Ovary (tissue), 9 donors: ENCODE data around the gene FBXW7. TPM values are rescaled to one million over a fixed set of nuclear protein-coding genes. Genes with fewer than 3 reads are reported as not detected.

Experiments
- DNase-seq, 5 donors: peaks; one replicate each; pipeline ENCODE4 v3.0.0-alpha.2; 2019 to 2020
- H3K27ac ChIP-seq, 2 donors: fragments of 200-600 bp; one replicate each; pipeline versions ENCODE4 v1.5.1 to v1.8.0; 2019 to 2022
- H3K27me3 ChIP-seq: fragments of 200-600 bp; one replicate; pipeline ENCODE4 v1.8.0; 2022
- H3K36me3 ChIP-seq: fragments of 200-600 bp; sonication (generic); one replicate; pipeline ENCODE4 v1.5.1; 2019
- H3K4me1 ChIP-seq: one replicate; pipeline ENCODE4 v1.8.1; 2013; ENCODE audit warnings: mild to moderate bottlenecking, moderate library complexity; ENCODE audit not compliant: insufficient read depth
- H3K4me3 ChIP-seq: fragments of 200-600 bp; sonication (generic); one replicate; pipeline ENCODE4 v1.5.1; 2017
- H3K9me3 ChIP-seq, 2 donors: fragments of 200-600 bp in 1 of 2; sonication (generic) in 1 of 2; one replicate each; pipeline versions ENCODE4 v1.5.1 to v1.8.1; 2013 to 2019; ENCODE audit warnings: mild to moderate bottlenecking in 1 of 2, moderate library complexity in 1 of 2
- EP300 ChIP-seq: sonication (generic); formaldehyde crosslinking; IDR thresholded peaks from one replicate; pipeline ENCODE4 v1.6.1; 2017; ENCODE audit warnings: antibody characterized with exemption
- POLR2A ChIP-seq: fragments of 450-650 bp; IDR thresholded peaks from one replicate; pipeline ENCODE4 v1.6.1; 2017; ENCODE audit warnings: antibody characterized with exemption, mild to moderate bottlenecking, moderate library complexity
- WGBS, 3 donors: extraction: QIAGEN DNeasy Blood & Tissue Kit in 1 of 3; methylation state at CpG; one replicate each; pipeline versions ENCODE4 v1.1.5 to v1.1.7; 2013 to 2017; 5-methylcytosine and 5-hydroxymethylcytosine counted together
- intact Hi-C, 4 donors: fragments of 100-400 bp; cut with DNase I; formaldehyde crosslinking; loops; one replicate each; pipeline versions ENCODE4 v1.11.0 to v1.15.1; 2022 to 2023
- polyA plus RNA-seq, 2 donors: library from polyadenylated mRNA; stranded (reverse); fragments of 200-250 nt in 1 of 2; fragments of 350-450 nt in 1 of 2; fragmentation: Illumina TruSeq in 1 of 2; extraction: RNeasy Lipid Tissue Mini Kit (QIAGEN cat#74804) in 1 of 2; gene quantifications; one replicate each; pipeline ENCODE4 v1.2.3, GENCODE V29; 2013 to 2014
- total RNA-seq, 7 donors: library from RNA; depleted of rRNA in 2 of 7; stranded (reverse); fragments of >200 nt in 2 of 7; fragmentation: NEBNext Ultra II Directional in 3 of 7; extraction: Animal tissue kit (Norgen Biotek cat#: 25700) in 3 of 7; gene quantifications; one replicate each; pipeline versions ENCODE4 v1.1.0 to v1.2.4, GENCODE V29; 2016 to 2023
- TF ChIP-seq, protein P1 (sequence below), 3 donors: fragments of 450-650 bp in 2 of 3; fragments of 200-600 bp in 1 of 3; IDR thresholded peaks; one replicate each; pipeline versions ENCODE4 v1.5.1 to v1.8.0; 2016 to 2022; ENCODE audit warnings: antibody characterized with exemption in 3 of 3, mild to moderate bottlenecking in 1 of 3
- donor health status: DM: no; HTN: no; CAD: no; lungs with moderate emphysema.
- donor health status: DM: no; HTN: no; CAD: no.
- donor health status: Bipolar disorder and iron deficiency.
- donor health status: DM: yes; HTN: yes; CAD: no.
- donor health status: DM: no; HTN: no; CAD: no.
- donor health status: DM: yes; HTN: yes; CAD: no.

Gene FBXW7
- total and polyA plus RNA-seq, 9 donors, result 9.1 to 66.8 (median 42.9) TPM

DNA sequence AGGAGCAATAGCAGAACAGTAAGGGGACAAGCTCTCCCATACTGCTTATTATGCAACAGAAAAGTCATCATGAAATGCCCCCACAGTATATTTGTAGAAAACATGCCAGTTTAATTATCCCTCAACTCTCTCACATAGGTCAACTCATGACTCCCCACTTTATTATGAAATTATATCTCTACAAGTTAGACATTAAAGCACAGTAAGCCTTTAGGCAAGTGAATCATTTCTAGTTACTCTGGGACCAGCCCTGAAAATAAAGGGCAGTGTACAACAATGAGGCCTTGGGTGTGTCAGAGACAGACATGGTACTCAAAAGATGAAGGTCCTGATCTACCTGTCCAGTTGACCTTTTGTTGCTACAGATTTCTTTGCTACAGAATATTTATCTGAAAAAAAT is 191.9 kb downstream of the FBXW7 start:
- Histone ChIP-seq H3K9me3 (no peaks in the 10 kb centered on the region), H3K27me3 (no peaks in the 10 kb centered on the region), H3K36me3 (no peaks in the 10 kb centered on the region), H3K4me1 (no peaks in the 10 kb centered on the region), H3K4me3 (no peak overlapping the region), H3K27ac (no peak overlapping the region)
- TF ChIP-seq EP300 (no peak), POLR2A (no peak)
- TF ChIP-seq, protein P1, sequence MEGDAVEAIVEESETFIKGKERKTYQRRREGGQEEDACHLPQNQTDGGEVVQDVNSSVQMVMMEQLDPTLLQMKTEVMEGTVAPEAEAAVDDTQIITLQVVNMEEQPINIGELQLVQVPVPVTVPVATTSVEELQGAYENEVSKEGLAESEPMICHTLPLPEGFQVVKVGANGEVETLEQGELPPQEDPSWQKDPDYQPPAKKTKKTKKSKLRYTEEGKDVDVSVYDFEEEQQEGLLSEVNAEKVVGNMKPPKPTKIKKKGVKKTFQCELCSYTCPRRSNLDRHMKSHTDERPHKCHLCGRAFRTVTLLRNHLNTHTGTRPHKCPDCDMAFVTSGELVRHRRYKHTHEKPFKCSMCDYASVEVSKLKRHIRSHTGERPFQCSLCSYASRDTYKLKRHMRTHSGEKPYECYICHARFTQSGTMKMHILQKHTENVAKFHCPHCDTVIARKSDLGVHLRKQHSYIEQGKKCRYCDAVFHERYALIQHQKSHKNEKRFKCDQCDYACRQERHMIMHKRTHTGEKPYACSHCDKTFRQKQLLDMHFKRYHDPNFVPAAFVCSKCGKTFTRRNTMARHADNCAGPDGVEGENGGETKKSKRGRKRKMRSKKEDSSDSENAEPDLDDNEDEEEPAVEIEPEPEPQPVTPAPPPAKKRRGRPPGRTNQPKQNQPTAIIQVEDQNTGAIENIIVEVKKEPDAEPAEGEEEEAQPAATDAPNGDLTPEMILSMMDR (IDR thresholded peaks at IDR 0.05), result no peak
- DNase-seq, result no peak
- intact Hi-C loops, result no loop called here

DNA sequence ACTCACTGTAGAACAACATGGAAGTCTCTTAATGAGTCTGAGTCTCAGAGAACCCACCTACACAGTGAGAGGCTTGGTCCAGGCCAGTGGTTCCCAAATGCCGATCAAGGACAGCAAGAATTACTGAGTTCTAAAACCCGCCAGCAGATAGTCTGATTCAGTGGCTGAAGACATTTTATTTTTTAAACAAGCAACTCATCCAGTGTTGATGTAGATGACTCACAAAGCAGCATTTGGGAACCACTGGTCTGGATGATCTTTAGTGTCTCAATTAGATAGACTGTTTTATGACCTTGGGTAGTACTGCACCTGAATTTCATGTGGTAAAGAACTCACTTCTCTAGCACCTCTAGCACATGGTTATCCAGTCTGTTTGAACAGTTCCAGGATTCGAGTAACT is 193.6 kb downstream of the FBXW7 start:
- no peaks in the 10 kb centered on the region for H3K4me1 ChIP-seq
- TF ChIP-seq, protein P1 (IDR thresholded peaks at IDR 0.05), result no peak
- TF ChIP-seq POLR2A, result no peak
- no peak for TF ChIP-seq EP300
- no peaks in the 10 kb centered on the region for H3K36me3 ChIP-seq
- H3K9me3 ChIP-seq, result no peaks in the 10 kb centered on the region
- DNase-seq, result no peak
- H3K4me3 ChIP-seq, result no peak overlapping the region
- no peak overlapping the region for H3K27ac ChIP-seq
- WGBS, 3 donors, result 85 to 95% (median 93%) methylated on average over 3 of the region's 3 CpGs
- intact Hi-C loops, result no loop called here
- no peaks in the 10 kb centered on the region for H3K27me3 ChIP-seq

DNA sequence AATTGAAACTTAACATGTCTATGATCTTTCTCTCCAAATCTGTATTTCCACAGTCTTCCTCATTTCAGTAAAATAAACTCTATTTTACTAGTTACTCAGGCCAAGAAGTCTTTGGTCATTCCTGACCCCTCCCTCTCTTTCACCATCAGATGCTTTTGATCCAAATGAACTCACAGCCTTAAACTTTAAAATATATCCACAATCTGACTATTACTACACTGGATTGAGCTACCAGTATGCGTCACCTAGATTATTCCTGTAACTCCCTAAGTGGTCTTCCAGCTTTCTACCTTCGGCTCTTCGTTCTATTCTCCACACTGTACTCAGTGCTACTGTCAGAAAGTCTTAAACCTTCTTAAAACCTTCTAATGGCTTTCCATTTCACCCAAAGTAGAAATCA is 195.1 kb downstream of the FBXW7 start:
- H3K4me3 ChIP-seq, result no peak overlapping the region
- no peaks in the 10 kb centered on the region for H3K36me3 ChIP-seq
- H3K4me1 ChIP-seq, result no peaks in the 10 kb centered on the region
- TF ChIP-seq, protein P1 (IDR thresholded peaks at IDR 0.05), result no peak
- no peak for TF ChIP-seq EP300
- TF ChIP-seq POLR2A, result no peak
- intact Hi-C loops, result no loop called here
- no peaks in the 10 kb centered on the region for H3K27me3 ChIP-seq
- 94 to 99% (median 98%) methylated on average over 3 of the region's 3 CpGs for WGBS, 3 donors
- H3K27ac ChIP-seq, result no peak overlapping the region
- DNase-seq, result no peak
- no peaks in the 10 kb centered on the region for H3K9me3 ChIP-seq

DNA sequence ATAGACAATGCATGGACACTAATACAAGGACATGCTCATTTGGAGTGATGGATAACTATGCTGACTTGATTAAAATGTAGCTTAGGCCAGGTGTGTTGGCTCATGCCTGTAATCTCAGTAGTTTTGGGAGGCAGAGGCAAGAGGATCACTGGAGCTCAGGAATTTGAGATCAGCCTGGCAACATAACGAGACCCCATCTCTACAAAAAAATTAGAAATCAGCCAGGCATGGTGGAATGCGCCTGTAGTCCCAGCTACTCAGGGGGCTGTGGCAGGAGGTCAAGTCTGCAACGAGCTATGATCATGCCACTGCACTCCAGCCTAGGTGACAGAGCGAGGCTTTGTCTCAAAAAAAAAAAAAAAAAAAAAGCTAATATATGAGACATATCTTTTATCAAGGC is 196.3 kb downstream of the FBXW7 start:
- Histone ChIP-seq H3K4me3 (no peak overlapping the region), H3K36me3 (no peaks in the 10 kb centered on the region), H3K9me3 (no peaks in the 10 kb centered on the region), H3K27me3 (no peaks in the 10 kb centered on the region), H3K27ac (no peak overlapping the region), H3K4me1 (no peaks in the 10 kb centered on the region)
- TF ChIP-seq POLR2A (no peak), EP300 (no peak)
- TF ChIP-seq, protein P1 (IDR thresholded peaks at IDR 0.05), result no peak
- DNase-seq, result no peak
- WGBS, 3 donors, result 88 to 94% (median 92%) methylated on average over 4 of the region's 4 CpGs
- intact Hi-C loops, result no loop called here

DNA sequence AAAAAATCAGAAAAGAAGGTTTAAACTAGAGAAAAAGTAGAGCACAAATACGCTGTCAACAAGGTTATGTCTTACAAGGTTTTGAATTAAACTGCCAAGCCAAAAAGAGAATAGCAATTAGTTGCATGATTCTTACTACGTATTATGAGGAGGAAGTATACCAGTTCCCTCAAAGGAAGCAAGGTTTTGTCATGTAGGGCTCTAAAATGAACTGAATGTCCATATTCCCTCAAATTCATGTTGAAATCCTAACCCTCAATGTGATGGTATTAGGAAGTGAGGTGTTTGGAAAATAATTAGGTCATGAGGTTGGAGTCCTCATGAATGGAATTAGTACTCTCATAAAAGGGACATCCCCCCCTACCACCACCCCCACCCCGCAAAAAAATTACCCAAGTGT is 201.0 kb downstream of the FBXW7 start:
- no peaks in the 10 kb centered on the region for H3K36me3 ChIP-seq
- 64 to 67% (median 67%) methylated on average over 3 of the region's 3 CpGs for WGBS, 3 donors
- H3K9me3 ChIP-seq, result no peaks in the 10 kb centered on the region
- H3K4me1 ChIP-seq, result no peaks in the 10 kb centered on the region
- TF ChIP-seq EP300, result no peak
- no peak for TF ChIP-seq POLR2A
- TF ChIP-seq, protein P1 (IDR thresholded peaks at IDR 0.05), result no peak
- H3K4me3 ChIP-seq, result no peak overlapping the region
- no peak for DNase-seq
- intact Hi-C loops, result no loop called here
- no peak overlapping the region for H3K27ac ChIP-seq
- no peaks in the 10 kb centered on the region for H3K27me3 ChIP-seq
